IMR-90 (cell line): Measurements from ENCODE around the gene EXO1. TPM values are rescaled to one million over a fixed set of nuclear protein-coding genes. Genes with fewer than 3 reads are reported as not detected.

Experiments used
- ATAC-seq: fragments of 200-7000 bp; cut with Tn5 transposase; 2 replicates; pipeline ENCODE4 v1.9.1; 2020; ENCODE audit warnings: low read depth, mild to moderate bottlenecking, moderate library complexity
- BruUV-seq: library from RNA; stranded (reverse); fragments of 400-500 nt; replicated peaks from 2 replicates; lab custom pipeline; 2021; lab: Mats Ljungman, UMichigan
- CTCF ChIA-PET: fragments of 300-600 bp; formaldehyde crosslinking; extraction: SDS; loops from one replicate; lab custom pipeline; 2021; ENCODE audit warnings: antibody characterized with exemption; lab: Yijun Ruan, JAX
- POLR2A ChIA-PET: fragments of 300-600 bp; sonication (Branson Sonifier 250); formaldehyde crosslinking; loops from one replicate; lab custom pipeline; 2022; ENCODE audit warnings: antibody characterized with exemption; ENCODE audit not compliant: unreplicated experiment; lab: Charles Lee
- DNase-seq: peaks from one replicate; pipeline ENCODE4 v3.0.0; 2013
- H2AFZ ChIP-seq: replicated peaks from 2 replicates; pipeline ENCODE3; 2013; ENCODE audit warnings: low read length, mild to moderate bottlenecking; ENCODE audit not compliant: poor library complexity
- H2AK5ac ChIP-seq: 2 replicates; pipeline ENCODE4 v1.6.1; 2013; ENCODE audit warnings: low read depth, low read length, inconsistent platforms
- H2AK9ac ChIP-seq: replicated peaks from 2 replicates; pipeline ENCODE3; 2013; ENCODE audit warnings: mild to moderate bottlenecking, low read depth, low read length, moderate library complexity; ENCODE audit not compliant: poor library complexity
- H2BK120ac ChIP-seq: 2 replicates; pipeline ENCODE4 v1.6.1; 2013; ENCODE audit warnings: low read depth, low read length, inconsistent platforms
- H2BK15ac ChIP-seq: 3 replicates; pipeline ENCODE4 v1.6.1; 2013; ENCODE audit warnings: low read depth, low read length, inconsistent platforms
- H2BK20ac ChIP-seq: 2 replicates; pipeline ENCODE4 v1.6.1; 2013; ENCODE audit warnings: low read depth, mild to moderate bottlenecking, inconsistent platforms, low read length, moderate library complexity
- H2BK5ac ChIP-seq: 2 replicates; pipeline ENCODE4 v1.6.1; 2013; ENCODE audit warnings: mild to moderate bottlenecking, low read depth, low read length, inconsistent platforms; ENCODE audit not compliant: poor library complexity, severe bottlenecking
- H3K14ac ChIP-seq: replicated peaks from 2 replicates; pipeline ENCODE4 v1.6.1; 2013; ENCODE audit warnings: low read depth, low read length, inconsistent platforms
- H3K18ac ChIP-seq: 2 replicates; pipeline ENCODE4 v1.6.1; 2013; ENCODE audit warnings: low read depth, low read length, control low read depth
- H3K23ac ChIP-seq: 2 replicates; pipeline ENCODE4 v1.6.1; 2013; ENCODE audit warnings: low read depth, low read length, inconsistent platforms
- H3K27ac ChIP-seq: 2 replicates; pipeline ENCODE4 v1.5.1; 2013; ENCODE audit warnings: mild to moderate bottlenecking, control low read depth, low read length; ENCODE audit not compliant: insufficient read depth
- H3K27me3 ChIP-seq: 2 replicates; pipeline ENCODE4 v1.6.1; 2013; ENCODE audit warnings: low read length; ENCODE audit not compliant: control insufficient read depth, insufficient read depth
- H3K36me3 ChIP-seq: 2 replicates; pipeline ENCODE4 v1.6.1; 2013; ENCODE audit warnings: low read length, mixed read lengths; ENCODE audit not compliant: control insufficient read depth, insufficient read depth
- H3K4ac ChIP-seq: 2 replicates; pipeline ENCODE4 v1.6.1; 2013; ENCODE audit warnings: low read depth, low read length, inconsistent platforms
- H3K4me1 ChIP-seq: 2 replicates; pipeline ENCODE4 v1.6.1; 2013; ENCODE audit warnings: low read length, mixed read lengths; ENCODE audit not compliant: control insufficient read depth, insufficient read depth
- H3K4me2 ChIP-seq: 2 replicates; pipeline ENCODE4 v1.6.1; 2013; ENCODE audit warnings: low read depth, mild to moderate bottlenecking, control low read depth, low read length, moderate library complexity
- H3K4me3 ChIP-seq: 2 replicates; pipeline ENCODE4 v1.5.1; 2013; ENCODE audit warnings: low read depth, mild to moderate bottlenecking, control low read depth, low read length, moderate library complexity; ENCODE audit not compliant: insufficient read depth
- H3K56ac ChIP-seq: 2 replicates; pipeline ENCODE4 v1.6.1; 2013; ENCODE audit warnings: low read length, inconsistent platforms; ENCODE audit not compliant: insufficient read depth; ENCODE audit errors: extremely low read depth
- H3K79me1 ChIP-seq, 2 experiments: 2 replicates each; pipeline ENCODE4 v1.6.1; 2013; ENCODE audit warnings: low read length in 2 of 2, inconsistent platforms in 1 of 2, low read depth in 1 of 2
- H3K9ac ChIP-seq: 2 replicates; pipeline ENCODE4 v1.6.1; 2013; ENCODE audit warnings: low read depth, low read length, control low read depth
- H3K9me1 ChIP-seq: 2 replicates; pipeline ENCODE4 v1.6.1; 2013; ENCODE audit warnings: low read length, inconsistent platforms; ENCODE audit not compliant: insufficient read depth
- H3K9me3 ChIP-seq: 2 replicates; pipeline ENCODE4 v1.6.1; 2013; ENCODE audit warnings: low read length; ENCODE audit not compliant: control insufficient read depth, insufficient read depth
- H4K20me1 ChIP-seq: 2 replicates; pipeline ENCODE4 v1.6.1; 2013; ENCODE audit warnings: low read length, inconsistent platforms; ENCODE audit not compliant: insufficient read depth
- H4K5ac ChIP-seq: 2 replicates; pipeline ENCODE4 v1.6.1; 2013; ENCODE audit warnings: mild to moderate bottlenecking, low read depth, low read length, control low read depth
- H4K8ac ChIP-seq, 2 experiments: 2 replicates each; pipeline ENCODE4 v1.6.1; 2013; ENCODE audit warnings: low read depth in 2 of 2, low read length in 2 of 2, control low read depth in 1 of 2, inconsistent platforms in 1 of 2
- H4K91ac ChIP-seq: 2 replicates; pipeline ENCODE4 v1.6.1; 2013; ENCODE audit warnings: low read depth, low read length, inconsistent platforms; ENCODE audit not compliant: insufficient read depth
- BHLHE40 ChIP-seq: fragments of 150-350 bp; IDR thresholded peaks from 2 replicates; pipeline ENCODE4 v1.6.1; 2016; ENCODE audit warnings: mild to moderate bottlenecking, low read depth, low read length
- CEBPB ChIP-seq: IDR thresholded peaks from 2 replicates; pipeline ENCODE4 v1.6.1; 2012; ENCODE audit warnings: low read depth, low read length, improper control_type of control experiment
- CHD1 ChIP-seq: IDR thresholded peaks from 2 replicates; pipeline ENCODE4 v1.6.1; 2012; ENCODE audit warnings: low read depth, low read length, improper control_type of control experiment
- CTCF ChIP-seq: conservative IDR thresholded peaks from 2 replicates; pipeline ENCODE4 v1.5.1; 2012; ENCODE audit warnings: mild to moderate bottlenecking, low read depth, low read length, improper control_type of control experiment
- ELK1 ChIP-seq: fragments of 150-350 bp; IDR thresholded peaks from 2 replicates; pipeline ENCODE4 v1.6.1; 2016; ENCODE audit warnings: low read depth, mild to moderate bottlenecking, low read length, moderate library complexity, borderline replicate concordance
- FOS ChIP-seq: fragments of 150-350 bp; IDR thresholded peaks from 2 replicates; pipeline ENCODE4 v1.6.1; 2016; ENCODE audit warnings: low read depth, low read length
- MAFK ChIP-seq: IDR thresholded peaks from 2 replicates; pipeline ENCODE4 v1.6.1; 2012; ENCODE audit warnings: low read depth, low read length, improper control_type of control experiment
- MAZ ChIP-seq: IDR thresholded peaks from 2 replicates; pipeline ENCODE4 v1.6.1; 2012; ENCODE audit warnings: low read depth, mild to moderate bottlenecking, low read length, improper control_type of control experiment, moderate library complexity, borderline replicate concordance
- MXI1 ChIP-seq: IDR thresholded peaks from 2 replicates; pipeline ENCODE4 v1.6.1; 2012; ENCODE audit warnings: low read depth, mild to moderate bottlenecking, low read length, moderate library complexity, borderline replicate concordance
- NFE2L2 ChIP-seq: fragments of 150-350 bp; IDR thresholded peaks from 2 replicates; pipeline ENCODE4 v1.6.1; 2016; ENCODE audit warnings: low read depth, mild to moderate bottlenecking, low read length
- POLR2A ChIP-seq: IDR thresholded peaks from 2 replicates; pipeline ENCODE4 v1.6.1; 2012; ENCODE audit warnings: mild to moderate bottlenecking, low read depth, low read length
- RAD21 ChIP-seq: IDR thresholded peaks from 2 replicates; pipeline ENCODE4 v1.6.1; 2012; ENCODE audit warnings: low read length, improper control_type of control experiment
- RCOR1 ChIP-seq: IDR thresholded peaks from 2 replicates; pipeline ENCODE4 v1.6.1; 2012; ENCODE audit warnings: mild to moderate bottlenecking, low read length, improper control_type of control experiment; ENCODE audit not compliant: insufficient replicate concordance
- RFX5 ChIP-seq: IDR thresholded peaks from 2 replicates; pipeline ENCODE4 v1.8.0; 2012; ENCODE audit warnings: low read depth, mild to moderate bottlenecking, low read length, moderate library complexity
- SMC3 ChIP-seq: fragments of 150-350 bp; IDR thresholded peaks from 2 replicates; pipeline ENCODE4 v1.6.1; 2016; ENCODE audit warnings: low read depth, mild to moderate bottlenecking, antibody characterized with exemption, low read length, moderate library complexity
- WGBS, 2 experiments: methylation state at CpG; one replicate each; pipeline versions ENCODE4 v1.1.5 to v1.1.7; 2013; ENCODE audit warnings: missing lambda C conversion rate in 2 of 2; ENCODE audit not compliant: insufficient read length in 1 of 2; ENCODE audit errors: extremely low coverage in 2 of 2; 5-methylcytosine and 5-hydroxymethylcytosine counted together
- dilution Hi-C: fragments of 300-500 bp; cut with HindIII; formaldehyde crosslinking; loops from one replicate; pipeline ENCODE4 v1.14.3; 2018; ENCODE audit warnings: low sequenced_read_pairs; ENCODE audit not compliant: unreplicated experiment
- in situ Hi-C: fragments of 300-500 bp; cut with MboI; formaldehyde crosslinking; loops from 3 replicates; pipeline ENCODE4 v1.14.3; 2019; ENCODE audit warnings: low sequenced_read_pairs, inconsistent platforms, mixed read lengths
- intact Hi-C: fragments of 100-400 bp; cut with micrococcal nuclease; formaldehyde crosslinking; loops from 2 replicates; pipeline ENCODE4 v1.10.0; 2022
- polyA plus RNA-seq, 3 experiments: library from polyadenylated mRNA; depleted of rRNA; stranded (reverse); fragments of >200 nt; gene quantifications; 2 replicates each; pipeline ENCODE4 v1.2.3, GENCODE V29; 2012; ENCODE audit warnings: low replicate concordance in 1 of 3
- total RNA-seq: library from RNA; depleted of rRNA; stranded (reverse); fragments of >200 nt; gene quantifications from 2 replicates; pipeline ENCODE4 v1.2.3, GENCODE V29; 2012
- TF ChIP-seq, protein P1 (sequence below): fragments of 150-350 bp; IDR thresholded peaks from 2 replicates; pipeline ENCODE4 v1.6.1; 2017; ENCODE audit warnings: mild to moderate bottlenecking, antibody characterized with exemption, low read length, low read depth

EXO1 gene
- total and polyA plus RNA-seq, 2 of the 4 experiments (the other 2 are of a cell fraction) = 5.1 to 12.9 TPM

DNA sequence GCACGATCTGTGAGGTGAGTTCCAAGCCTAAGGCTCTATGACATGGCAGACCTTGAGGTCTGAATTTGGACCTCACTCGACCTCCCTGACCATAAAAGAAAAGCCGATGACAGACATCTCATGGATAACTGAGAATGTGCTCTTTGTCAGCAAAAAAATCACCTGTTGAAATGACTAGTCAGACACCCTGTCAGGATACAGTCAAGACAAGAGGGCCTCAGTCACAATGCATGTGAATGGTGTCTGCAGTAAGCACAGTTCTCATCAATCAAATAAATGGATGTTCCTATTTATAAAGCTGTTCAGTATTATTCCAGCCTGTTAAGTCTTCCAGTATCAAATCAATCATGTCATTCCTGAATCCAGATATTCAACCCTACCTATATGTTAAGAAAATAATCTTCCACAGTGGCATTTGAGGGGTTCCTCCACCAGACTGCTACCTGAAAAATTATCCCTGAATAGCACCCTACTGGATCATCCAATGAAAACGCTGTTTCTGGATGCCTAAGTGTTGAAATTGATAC, 28.6 kb upstream of the EXO1 start:
- no peak overlapping the region for H3K56ac ChIP-seq
- H4K8ac ChIP-seq = no peak overlapping the region; a peak in 1 of 4 replicates
- in situ Hi-C loops (no loop called here), intact Hi-C loops (no loop called here), dilution Hi-C loops (no loop called here)
- no peak overlapping the region for H2BK5ac ChIP-seq
- no peaks in the 10 kb centered on the region for H3K79me1 ChIP-seq
- TF ChIP-seq CHD1 (no peak), FOS (no peak), MAFK (no peak), SMC3 (no peak), MXI1 (no peak), NFE2L2 (no peak), RCOR1 (no peak), BHLHE40 (no peak), POLR2A (no peak), ELK1 (no peak), CEBPB (no peak), MAZ (no peak), RAD21 (no peak), CTCF (no peak), RFX5 (no peak)
- TF ChIP-seq, protein P1, sequence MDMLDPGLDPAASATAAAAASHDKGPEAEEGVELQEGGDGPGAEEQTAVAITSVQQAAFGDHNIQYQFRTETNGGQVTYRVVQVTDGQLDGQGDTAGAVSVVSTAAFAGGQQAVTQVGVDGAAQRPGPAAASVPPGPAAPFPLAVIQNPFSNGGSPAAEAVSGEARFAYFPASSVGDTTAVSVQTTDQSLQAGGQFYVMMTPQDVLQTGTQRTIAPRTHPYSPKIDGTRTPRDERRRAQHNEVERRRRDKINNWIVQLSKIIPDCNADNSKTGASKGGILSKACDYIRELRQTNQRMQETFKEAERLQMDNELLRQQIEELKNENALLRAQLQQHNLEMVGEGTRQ = no peak
- BruUV-seq = no TSS peak
- no peak for ATAC-seq
- H3K9me1 ChIP-seq = no peaks in the 10 kb centered on the region; the same call in 1 of the 2 replicates
- no peak overlapping the region for H3K4me3 ChIP-seq
- H4K91ac ChIP-seq = peak overlapping the region; percentile 34; the same call in 1 of the 2 replicates
- H3K4ac ChIP-seq = no peak overlapping the region; the same call in 1 of the 2 replicates
- WGBS, 2 experiments = 100% methylated on average over 1 of the region's 4 CpGs; no CpG with 5 or more reads in 1 of the 2 experiments
- POLR2A ChIA-PET = no interaction called here
- no peaks in the 10 kb centered on the region for H3K27me3 ChIP-seq
- H3K36me3 ChIP-seq = no peaks in the 10 kb centered on the region
- H2AK5ac ChIP-seq = no peak overlapping the region
- H3K14ac ChIP-seq = peak overlapping the region; percentile 18; the same call in 1 of the 2 replicates
- H3K9me3 ChIP-seq = no peaks in the 10 kb centered on the region
- CTCF ChIA-PET = interaction anchor here (1.6 kb wide), 1 partner anchor 11 kb away, joined by 5 read pairs; no protein-coding TSS in a partner anchor
- peak overlapping the region; percentile 43; the same call in 1 of the 3 replicates for H2BK15ac ChIP-seq
- H2AFZ ChIP-seq = no peak overlapping the region
- H3K4me2 ChIP-seq = no peak overlapping the region
- H2BK120ac ChIP-seq = peak overlapping the region; percentile 66
- H2BK20ac ChIP-seq = peak overlapping the region; percentile 62
- peaks cover 12% of the 10 kb centered on the region for H3K4me1 ChIP-seq
- H4K20me1 ChIP-seq = no peaks in the 10 kb centered on the region
- no peak overlapping the region for H3K9ac ChIP-seq
- no peak overlapping the region for H2AK9ac ChIP-seq
- no peak for DNase-seq
- peak overlapping the region; percentile 46; the same call in 1 of the 2 replicates for H3K18ac ChIP-seq
- no peak overlapping the region for H3K27ac ChIP-seq
- no peak overlapping the region for H3K23ac ChIP-seq
- no peak overlapping the region for H4K5ac ChIP-seq
